Kasumi-1 (cell line): ENCODE data around the gene SNRNP25.

Experiments used
- DNase-seq, 2 experiments: peaks; one replicate each; lab custom pipeline; 2025; lab: John Stamatoyannopoulos, UW

The SNRNP25 gene

GRCh38 chr16:78444-79150, 25.0 kb downstream of the SNRNP25 start:
- DNase-seq, result no peak

- DNase-seq, result no peak
Measured at GRCh38 chr16:79151-80054, 25.8 kb downstream of the SNRNP25 start.

GRCh38 chr16:83060-83603, 29.5 kb downstream of the SNRNP25 start:
- no peak for DNase-seq

- DNase-seq, result no peak
Measured at GRCh38 chr16:83781-84615, 30.4 kb downstream of the SNRNP25 start.

- DNase-seq, result peak; percentile 47 to 53
Measured at GRCh38 chr16:84718-85406, 31.2 kb downstream of the SNRNP25 start.

GRCh38 chr16:85407-85782, 31.8 kb downstream of the SNRNP25 start:
- DNase-seq, result no peak

- DNase-seq, result no peak
Measured at GRCh38 chr16:85865-86264, 32.2 kb downstream of the SNRNP25 start.

GRCh38 chr16:86483-86952, 32.9 kb downstream of the SNRNP25 start:
- DNase-seq, result no peak

GRCh38 chr16:88613-89012, 35.0 kb downstream of the SNRNP25 start:
- no peak for DNase-seq

- DNase-seq, result no peak
Measured at GRCh38 chr16:89391-90302, 36.0 kb downstream of the SNRNP25 start.

- no peak for DNase-seq
Measured at GRCh38 chr16:91484-91883, 37.9 kb downstream of the SNRNP25 start.

GRCh38 chr16:92431-93339, 39.1 kb downstream of the SNRNP25 start:
- DNase-seq, result no peak

- DNase-seq, result no peak
Measured at GRCh38 chr16:94918-95265, 41.3 kb downstream of the SNRNP25 start.

- DNase-seq, result peak; percentile 57 to 65
Measured at GRCh38 chr16:96935-97381, 43.3 kb downstream of the SNRNP25 start.

GRCh38 chr16:97822-98221, 44.2 kb downstream of the SNRNP25 start:
- no peak for DNase-seq

- DNase-seq, result no peak
Measured at GRCh38 chr16:100989-101388, 47.4 kb downstream of the SNRNP25 start.

GRCh38 chr16:101586-101985, 48.0 kb downstream of the SNRNP25 start:
- DNase-seq, result no peak

GRCh38 chr16:102060-102855, 48.6 kb downstream of the SNRNP25 start:
- DNase-seq, result no peak
